LNCaP clone FGC (cell line): Measurements from ENCODE around the gene VPS26A.

Experiments used
- DNase-seq: peaks from one replicate; pipeline ENCODE4 v3.0.0-alpha.2; 2011; ENCODE audit warnings: low read depth
- H3K4me3 ChIP-seq: 2 replicates; pipeline ENCODE4 v1.5.1; 2011; ENCODE audit warnings: mild to moderate bottlenecking, low read depth, low read length, control low read depth
- TF ChIP-seq, protein P1 (sequence below): IDR thresholded peaks from 2 replicates; pipeline ENCODE4 v1.5.1; 2012; ENCODE audit warnings: mild to moderate bottlenecking; ENCODE audit not compliant: control insufficient read depth, insufficient read depth; ENCODE audit errors: extremely low read depth

The VPS26A gene

DNA sequence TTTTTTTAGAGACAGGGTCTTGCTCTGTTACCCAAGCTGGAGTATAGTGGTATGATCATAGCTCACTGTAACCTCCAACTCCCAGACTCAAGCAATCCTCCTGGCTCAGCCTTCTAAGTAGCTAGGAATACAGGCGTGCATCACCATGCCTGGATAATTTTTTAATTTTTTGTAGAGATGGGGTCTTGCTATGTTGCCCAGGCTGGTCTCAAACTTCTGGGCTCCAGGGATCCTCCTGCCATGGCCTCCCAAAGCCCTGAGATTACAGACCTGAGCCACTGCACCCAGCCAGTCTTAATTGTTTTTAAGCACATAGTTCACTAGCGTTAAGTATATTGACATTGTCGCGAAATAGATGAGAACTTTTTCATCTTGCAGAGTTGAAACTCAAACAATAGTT lies 58.0 kb downstream of the VPS26A start:
- H3K4me3 ChIP-seq, result no peak overlapping the region; the same call in 1 of the 2 replicates
- TF ChIP-seq, protein P1, sequence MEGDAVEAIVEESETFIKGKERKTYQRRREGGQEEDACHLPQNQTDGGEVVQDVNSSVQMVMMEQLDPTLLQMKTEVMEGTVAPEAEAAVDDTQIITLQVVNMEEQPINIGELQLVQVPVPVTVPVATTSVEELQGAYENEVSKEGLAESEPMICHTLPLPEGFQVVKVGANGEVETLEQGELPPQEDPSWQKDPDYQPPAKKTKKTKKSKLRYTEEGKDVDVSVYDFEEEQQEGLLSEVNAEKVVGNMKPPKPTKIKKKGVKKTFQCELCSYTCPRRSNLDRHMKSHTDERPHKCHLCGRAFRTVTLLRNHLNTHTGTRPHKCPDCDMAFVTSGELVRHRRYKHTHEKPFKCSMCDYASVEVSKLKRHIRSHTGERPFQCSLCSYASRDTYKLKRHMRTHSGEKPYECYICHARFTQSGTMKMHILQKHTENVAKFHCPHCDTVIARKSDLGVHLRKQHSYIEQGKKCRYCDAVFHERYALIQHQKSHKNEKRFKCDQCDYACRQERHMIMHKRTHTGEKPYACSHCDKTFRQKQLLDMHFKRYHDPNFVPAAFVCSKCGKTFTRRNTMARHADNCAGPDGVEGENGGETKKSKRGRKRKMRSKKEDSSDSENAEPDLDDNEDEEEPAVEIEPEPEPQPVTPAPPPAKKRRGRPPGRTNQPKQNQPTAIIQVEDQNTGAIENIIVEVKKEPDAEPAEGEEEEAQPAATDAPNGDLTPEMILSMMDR, result no peak
- no peak for DNase-seq

- H3K4me3 ChIP-seq, result no peak overlapping the region
- no peak for DNase-seq
- TF ChIP-seq, protein P1, result no peak
These were observed 62.5 kb downstream of the VPS26A start for GRCh38 chr10:69186524-69186923.

GRCh38 chr10:69201045-69201444 lies 77.1 kb downstream of the VPS26A start:
- no peak overlapping the region for H3K4me3 ChIP-seq
- DNase-seq, result no peak
- TF ChIP-seq, protein P1, result no peak

- TF ChIP-seq, protein P1, result no peak
- no peak overlapping the region for H3K4me3 ChIP-seq
- no peak for DNase-seq
These were observed 78.4 kb downstream of the VPS26A start for GRCh38 chr10:69202332-69202731.

DNA sequence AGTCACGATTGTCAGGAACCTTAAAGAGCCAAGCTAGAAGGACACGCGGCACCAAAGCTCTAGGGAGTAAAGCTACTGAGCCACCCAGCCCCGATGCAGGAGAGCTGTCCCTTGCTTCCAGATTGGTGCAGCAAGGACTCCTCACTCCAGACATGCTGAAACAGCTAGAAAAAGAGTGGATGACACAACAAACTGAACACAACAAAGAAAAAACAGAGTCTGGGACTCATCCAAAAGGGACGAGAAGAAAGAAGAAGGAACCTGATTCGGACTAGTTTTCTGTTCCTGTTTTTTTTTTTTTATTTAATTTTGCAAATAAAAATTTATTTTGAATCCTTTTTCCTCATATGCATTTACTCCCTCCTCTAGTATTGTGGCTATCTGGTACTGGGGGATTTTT lies 84.8 kb downstream of the VPS26A start:
- no peak for DNase-seq
- no peak overlapping the region for H3K4me3 ChIP-seq
- TF ChIP-seq, protein P1, result no peak

DNA sequence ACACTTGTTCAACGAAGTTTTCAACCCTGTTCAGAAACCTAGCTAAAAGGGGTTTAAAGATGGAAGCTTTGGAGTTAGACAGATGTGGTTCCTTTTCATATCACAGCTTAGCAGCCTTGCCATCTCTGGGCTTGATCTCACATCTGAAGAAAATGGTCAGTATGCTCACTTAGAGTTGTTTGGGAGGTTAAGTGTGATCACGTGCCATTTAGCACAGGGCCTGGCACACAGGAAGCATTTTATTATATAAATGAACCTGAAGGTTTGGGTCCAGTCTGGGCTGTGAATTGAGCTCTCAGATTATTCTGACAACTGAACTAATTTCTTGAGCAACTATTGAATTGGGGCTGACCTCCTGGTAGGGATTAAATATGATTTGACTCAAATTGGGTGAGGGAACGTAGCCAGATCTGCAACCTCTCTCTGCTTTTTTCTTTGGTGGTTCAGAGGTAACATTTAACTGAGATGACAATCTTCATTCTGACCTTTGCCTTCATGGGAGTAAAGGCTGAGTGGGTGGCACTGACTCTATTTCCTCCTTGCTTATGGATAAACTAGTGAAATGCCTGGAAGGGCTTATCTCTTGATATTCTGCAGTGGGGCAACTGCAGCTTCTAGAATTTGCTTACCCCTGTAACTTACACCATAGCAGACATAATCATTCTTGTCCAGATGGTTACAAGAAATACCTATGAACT lies 86.0 kb downstream of the VPS26A start:
- TF ChIP-seq, protein P1, result no peak
- no peak for DNase-seq
- no peak overlapping the region for H3K4me3 ChIP-seq

DNA sequence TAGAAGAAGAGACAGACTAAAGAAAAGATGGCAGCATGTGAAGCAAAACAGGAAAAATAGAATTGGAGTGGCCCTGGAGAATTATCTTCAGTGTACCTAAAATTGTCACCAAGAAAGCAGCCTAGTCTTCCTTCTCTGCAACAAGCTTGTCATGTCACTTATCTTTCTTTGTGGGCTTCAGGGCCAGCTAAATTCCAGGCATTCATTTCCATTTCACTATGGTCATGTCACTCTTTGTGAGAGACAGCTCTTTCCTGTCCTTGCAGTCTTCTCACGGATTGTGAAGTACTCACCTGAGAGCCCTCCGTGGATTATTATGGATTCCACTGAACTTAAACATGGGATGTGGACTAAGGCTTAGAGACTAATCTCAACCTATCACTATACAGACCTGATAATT lies 87.1 kb downstream of the VPS26A start:
- TF ChIP-seq, protein P1, result no peak
- DNase-seq, result no peak
- H3K4me3 ChIP-seq, result no peak overlapping the region
